Endothelial cell of umbilical vein (primary cell): Measurements from ENCODE around the gene CD93. TPM values are rescaled to one million over a fixed set of nuclear protein-coding genes. Genes with fewer than 3 reads are reported as not detected.

Experiments
- BruUV-seq: library from RNA; stranded (reverse); fragments of 400-500 nt; replicated peaks from 2 replicates; lab custom pipeline; 2021; lab: Mats Ljungman, UMichigan
- CTCF ChIA-PET: fragments of 300-600, 350-600 bp; sonication (Branson Sonifier 250); formaldehyde crosslinking; loops from one replicate; lab custom pipeline; 2021; ENCODE audit warnings: antibody characterized with exemption, inconsistent platforms; lab: Charles Lee
- POLR2A ChIA-PET: fragments of 300-600, 350-600 bp; sonication (Branson Sonifier 250); formaldehyde crosslinking; loops from one replicate; lab custom pipeline; 2021; ENCODE audit warnings: antibody characterized with exemption, inconsistent platforms; lab: Charles Lee
- DNase-seq: peaks from one replicate; pipeline ENCODE4 v3.0.0-alpha.2; 2011; ENCODE audit warnings: low read depth, low spot score
- FAIRE-seq: peaks from 2 replicates; lab custom pipeline; 2011; peaks lifted over from hg19 to GRCh38; lab: Jason Lieb, UNC
- H2AFZ ChIP-seq: 2 replicates; pipeline ENCODE4 v1.6.0; 2012; ENCODE audit warnings: low read depth, low read length, control low read depth, inconsistent platforms
- H3K27ac ChIP-seq: 2 replicates; pipeline ENCODE4 v1.5.1; 2011; ENCODE audit warnings: low read depth, mild to moderate bottlenecking, control low read depth, low read length, moderate library complexity; ENCODE audit not compliant: insufficient read depth
- H3K27me3 ChIP-seq, 2 experiments: 2 replicates each; pipeline versions ENCODE4 v1.6.0 to v1.6.1; 2011; ENCODE audit warnings: low read length in 2 of 2, mixed read lengths in 1 of 2; ENCODE audit not compliant: control insufficient read depth in 2 of 2, insufficient read depth in 2 of 2
- H3K36me3 ChIP-seq, 2 experiments: 2 replicates in 1 of 2; 3 replicates in 1 of 2; pipeline ENCODE4 v1.5.1; 2011; ENCODE audit warnings: low read length in 2 of 2, mild to moderate bottlenecking in 1 of 2, moderate library complexity in 1 of 2; ENCODE audit not compliant: control insufficient read depth in 2 of 2, insufficient read depth in 2 of 2; ENCODE audit errors: extremely low read depth in 1 of 2
- H3K4me1 ChIP-seq: 3 replicates; pipeline ENCODE4 v1.5.1; 2011; ENCODE audit warnings: mild to moderate bottlenecking, low read length; ENCODE audit not compliant: control insufficient read depth, insufficient read depth; ENCODE audit errors: extremely low read depth
- H3K4me2 ChIP-seq: 2 replicates; pipeline ENCODE4 v1.6.1; 2011; ENCODE audit warnings: low read length, control low read depth, mixed read lengths; ENCODE audit not compliant: insufficient read depth
- H3K4me3 ChIP-seq, 3 experiments: fragments of 200-600 bp in 1 of 3; sonication (generic), shearing (Covaris generic) in 1 of 3; replicated peaks in 1 of 3; 2 replicates each; pipeline ENCODE4 v1.5.1; 2011 to 2016; ENCODE audit warnings: control low read depth in 3 of 3, low read length in 3 of 3, mild to moderate bottlenecking in 2 of 3, inconsistent platforms in 1 of 3, low read depth in 1 of 3, moderate library complexity in 1 of 3; ENCODE audit not compliant: insufficient read depth in 1 of 3
- H3K79me2 ChIP-seq: 2 replicates; pipeline ENCODE4 v1.6.0; 2012; ENCODE audit warnings: low read length, inconsistent platforms; ENCODE audit not compliant: control insufficient read depth, insufficient read depth
- H3K9ac ChIP-seq: replicated peaks from 2 replicates; pipeline ENCODE3; 2011; ENCODE audit warnings: low read length, control low read depth; ENCODE audit not compliant: insufficient read depth; ENCODE audit errors: extremely low read depth
- H3K9me1 ChIP-seq: replicated peaks from 3 replicates; pipeline ENCODE4 v1.6.0; 2011; ENCODE audit warnings: mild to moderate bottlenecking, low read length; ENCODE audit not compliant: control insufficient read depth, insufficient read depth; ENCODE audit errors: extremely low read depth
- H3K9me3 ChIP-seq: replicated peaks from 2 replicates; pipeline ENCODE4 v1.5.1; 2012; ENCODE audit warnings: low read length, inconsistent platforms; ENCODE audit not compliant: control insufficient read depth, insufficient read depth
- H4K20me1 ChIP-seq: replicated peaks from 2 replicates; pipeline ENCODE3; 2011; ENCODE audit warnings: mild to moderate bottlenecking, low read length; ENCODE audit not compliant: control insufficient read depth, insufficient read depth; ENCODE audit errors: extremely low read depth
- CTCF ChIP-seq, 2 donors: IDR thresholded peaks; 1 replicate in 1 of 2; 2 replicates in 1 of 2; pipeline ENCODE4 v1.5.1; 2011; ENCODE audit warnings: low read length in 2 of 2, mild to moderate bottlenecking in 2 of 2, moderate library complexity in 2 of 2, control low read depth in 1 of 2, inconsistent platforms in 1 of 2, low read depth in 1 of 2; ENCODE audit not compliant: insufficient read depth in 1 of 2; ENCODE audit errors: extremely low read depth in 1 of 2
- EZH2 ChIP-seq: IDR thresholded peaks from 2 replicates; pipeline ENCODE4 v1.6.1; 2012; ENCODE audit warnings: borderline replicate concordance, low read depth, mild to moderate bottlenecking, moderate library complexity, low read length, inconsistent platforms; ENCODE audit not compliant: severe bottlenecking
- FOS ChIP-seq: IDR thresholded peaks from 2 replicates; pipeline ENCODE4 v1.6.1; 2011; ENCODE audit warnings: mild to moderate bottlenecking, low read length, moderate library complexity, borderline replicate concordance; ENCODE audit not compliant: insufficient read depth
- GATA2 ChIP-seq: IDR thresholded peaks from 2 replicates; pipeline ENCODE4 v1.7.0; 2011; ENCODE audit warnings: low read depth, mild to moderate bottlenecking, moderate library complexity, mixed read lengths, low read length; ENCODE audit not compliant: insufficient read length, insufficient read depth
- JUN ChIP-seq: IDR thresholded peaks from 2 replicates; pipeline ENCODE4 v1.6.1; 2011; ENCODE audit warnings: borderline replicate concordance, low read depth; ENCODE audit not compliant: insufficient read length, insufficient read depth
- MYC ChIP-seq: IDR thresholded peaks from one replicate; pipeline ENCODE4 v1.6.1; 2011; ENCODE audit warnings: mild to moderate bottlenecking, low read depth, low read length
- POLR2A ChIP-seq: IDR thresholded peaks from 2 replicates; pipeline ENCODE4 v1.6.1; 2012; ENCODE audit warnings: low read depth, mild to moderate bottlenecking, control low read depth, low read length
- POLR2AphosphoS5 ChIP-seq: IDR thresholded peaks from 2 replicates; pipeline ENCODE4 v1.6.1; 2012; ENCODE audit warnings: low read depth, mild to moderate bottlenecking, control low read depth, low read length, moderate library complexity; ENCODE audit not compliant: insufficient read depth
- dilution Hi-C: fragments of 300-500 bp; cut with MboI; formaldehyde crosslinking; loops from one replicate; pipeline ENCODE4 v1.15.0; 2019; ENCODE audit warnings: low sequenced_read_pairs; ENCODE audit not compliant: extremely low pct_ligation_motif_present
- intact Hi-C: fragments of 100-400 bp; cut with micrococcal nuclease; formaldehyde crosslinking; loops from one replicate; pipeline ENCODE4 v1.10.0; 2022
- polyA plus RNA-seq, 4 experiments: library from polyadenylated mRNA; depleted of rRNA in 3 of 4; stranded (reverse) in 3 of 4; unstranded in 1 of 4; fragments of >200 nt; gene quantifications; 2 replicates each; pipeline versions ENCODE4 v1.2.1 to v1.2.3, GENCODE V29; 2011 to 2012; ENCODE audit warnings: missing spikeins in 1 of 4
- total RNA-seq: library from RNA; stranded (reverse); gene quantifications from 2 replicates; pipeline ENCODE4 v1.2.3, GENCODE V29; 2021
- TF ChIP-seq, protein P1 (sequence below): IDR thresholded peaks from 2 replicates; pipeline ENCODE4 v1.6.1; 2011; ENCODE audit not compliant: insufficient read depth, insufficient read length

Gene CD93
- total and polyA plus RNA-seq, 2 donors (not counting 3 experiments of a cell fraction or from before 2014, with no cell fraction given): 180 to 413 TPM

GRCh38 chr20:23088866-23089265, 2.7 kb upstream of the CD93 start:
- ChIA-PET POLR2A (no interaction called here), CTCF (interaction anchor here (0.8 to 1.5 kb wide), 5 partner anchors 14 to 398 kb away, joined by 3 to 4 read pairs (median 3); no protein-coding TSS in a partner anchor)
- H3K9ac ChIP-seq: no peak overlapping the region
- no peak for TF ChIP-seq FOS
- TF ChIP-seq, protein P1, sequence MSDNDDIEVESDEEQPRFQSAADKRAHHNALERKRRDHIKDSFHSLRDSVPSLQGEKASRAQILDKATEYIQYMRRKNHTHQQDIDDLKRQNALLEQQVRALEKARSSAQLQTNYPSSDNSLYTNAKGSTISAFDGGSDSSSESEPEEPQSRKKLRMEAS: no peak
- TF ChIP-seq JUN: no peak
- no peak for TF ChIP-seq POLR2A
- no peak for TF ChIP-seq EZH2
- no peak for TF ChIP-seq CTCF (IDR thresholded peaks at IDR 0.05; ENCODE audit: extremely low read depth in 1 of 2, insufficient read depth in 1 of 2, low read depth in 1 of 2, low read length in 2 of 2)
- TF ChIP-seq GATA2: no peak
- TF ChIP-seq POLR2AphosphoS5: no peak
- TF ChIP-seq MYC: no peak
- no peak overlapping the region for H3K4me2 ChIP-seq
- no peak for FAIRE-seq
- DNase-seq: no peak
- no peaks in the 10 kb centered on the region for H3K36me3 ChIP-seq
- intact Hi-C loops: loop anchor here (5.0 to 10.0 kb wide), 2 partner anchors 292 to 1784 kb away; partner anchors contain the start of gene XRN2
- no TSS peak for BruUV-seq
- H3K27me3 ChIP-seq: no peaks in the 10 kb centered on the region
- peaks cover 21% of the 10 kb centered on the region for H3K79me2 ChIP-seq
- dilution Hi-C loops: no loop called here
- no peak overlapping the region for H3K4me3 ChIP-seq
- no peak overlapping the region for H2AFZ ChIP-seq
- peaks cover 52% of the 10 kb centered on the region for H3K4me1 ChIP-seq
- no peaks in the 10 kb centered on the region for H4K20me1 ChIP-seq
- no peaks in the 10 kb centered on the region for H3K9me1 ChIP-seq
- no peaks in the 10 kb centered on the region for H3K9me3 ChIP-seq
- H3K27ac ChIP-seq: no peak overlapping the region
